GM13977 (cell line): ENCODE data around the gene MTA1.

Experiments
- DNase-seq: peaks from one replicate; pipeline ENCODE4 v3.0.0; 2012; ENCODE audit warnings: low spot score
- CTCF ChIP-seq: IDR thresholded peaks from 2 replicates; pipeline ENCODE4 v1.5.1; 2012; ENCODE audit warnings: mild to moderate bottlenecking, control low read depth; ENCODE audit not compliant: insufficient read depth; ENCODE audit errors: extremely low read depth, missing control alignments
- in situ Hi-C: fragments of 300-500 bp; cut with MboI; formaldehyde crosslinking; loops from one replicate; pipeline ENCODE4 v1.12.0; 2022; ENCODE audit warnings: low sequenced_read_pairs, low pct_unique_long_range_greater_than_20kb, mixed read lengths, inconsistent platforms; ENCODE audit not compliant: unreplicated experiment

Gene MTA1

DNA sequence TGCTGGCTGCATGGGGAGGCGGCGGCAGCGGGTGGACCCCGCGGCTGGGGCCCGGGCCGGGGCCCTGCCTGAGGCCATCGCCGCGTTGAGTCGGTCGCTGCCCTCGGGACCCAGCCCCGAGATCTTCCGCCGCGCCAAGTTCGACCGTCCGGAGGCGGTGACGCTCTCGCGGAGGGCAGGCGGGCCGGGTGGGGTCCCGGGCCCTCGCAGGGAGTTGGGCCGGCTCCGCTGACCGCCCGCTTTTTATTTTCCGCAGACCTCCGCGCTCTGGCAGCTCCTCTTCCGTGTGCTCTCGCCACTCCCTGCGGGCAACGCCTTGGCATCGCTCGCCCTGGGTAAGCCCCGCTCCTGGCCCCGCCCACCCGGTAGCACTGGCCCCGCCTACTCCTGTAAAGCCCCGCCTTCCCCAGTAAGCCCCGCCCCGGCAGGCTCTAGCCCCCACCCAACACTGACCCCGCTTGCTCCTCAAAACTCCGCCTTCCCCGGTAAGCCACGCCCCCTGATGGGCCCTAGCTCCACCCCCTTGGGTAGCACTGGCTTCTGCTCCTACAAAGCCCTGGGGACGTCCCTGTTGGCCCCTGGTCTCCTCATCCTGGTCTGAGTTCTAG is 71.8 kb downstream of the MTA1 start:
- peak; percentile 96 for DNase-seq
- in situ Hi-C loops = loop anchor here (10.0 kb wide), 1 partner anchor 117 kb away; no protein-coding TSS in a partner anchor
- TF ChIP-seq CTCF = no peak

DNA sequence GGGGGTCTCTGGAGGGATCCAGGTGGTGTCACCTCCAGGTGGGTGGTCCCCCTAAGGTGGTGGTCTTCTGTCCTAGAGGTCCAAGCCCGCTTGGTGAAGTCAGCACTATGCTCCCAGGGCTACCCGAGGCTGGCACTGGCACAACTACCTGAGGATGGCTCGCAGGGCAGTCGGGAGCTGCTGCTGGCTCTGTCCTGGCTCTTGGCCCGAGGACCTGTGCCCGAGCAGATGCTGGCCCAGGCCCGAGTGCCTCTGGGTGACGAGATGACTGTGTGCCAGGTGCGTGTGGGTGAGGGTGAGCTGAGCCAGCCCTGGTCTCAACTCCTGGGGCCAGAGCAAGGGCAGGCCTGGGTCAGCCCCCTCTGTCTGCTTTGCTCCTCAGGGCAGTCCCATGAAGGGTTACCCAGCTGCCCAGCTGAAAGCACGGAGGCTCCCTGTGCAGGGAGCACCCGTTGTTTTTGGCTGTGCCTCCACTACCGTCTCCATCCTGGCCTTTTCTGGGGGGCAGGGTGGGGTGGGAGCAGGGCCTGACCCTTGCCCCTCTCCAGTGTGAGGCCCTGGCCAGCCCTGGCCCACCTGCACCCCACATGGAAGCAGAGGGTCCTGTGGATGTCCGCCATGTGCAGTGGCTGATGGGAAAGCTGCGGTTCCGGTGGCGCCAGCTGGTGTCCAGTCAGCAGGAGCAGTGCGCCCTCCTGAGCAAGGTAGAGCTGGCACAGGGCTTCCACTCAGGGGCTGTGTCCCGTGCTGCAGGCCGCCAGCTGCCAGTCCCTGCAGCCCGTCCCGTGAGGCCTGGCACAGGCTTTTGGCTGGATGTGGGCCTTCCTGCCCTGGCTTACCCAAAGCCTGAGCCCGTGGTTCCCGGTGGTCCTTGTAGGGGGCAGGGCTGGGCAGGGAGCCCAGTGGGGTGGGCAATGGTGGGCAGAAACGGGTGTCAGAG is 72.7 kb downstream of the MTA1 start:
- in situ Hi-C loops = loop anchor here (10.0 kb wide), 1 partner anchor 118 kb away; no protein-coding TSS in a partner anchor
- no peak for DNase-seq
- no peak for TF ChIP-seq CTCF

DNA sequence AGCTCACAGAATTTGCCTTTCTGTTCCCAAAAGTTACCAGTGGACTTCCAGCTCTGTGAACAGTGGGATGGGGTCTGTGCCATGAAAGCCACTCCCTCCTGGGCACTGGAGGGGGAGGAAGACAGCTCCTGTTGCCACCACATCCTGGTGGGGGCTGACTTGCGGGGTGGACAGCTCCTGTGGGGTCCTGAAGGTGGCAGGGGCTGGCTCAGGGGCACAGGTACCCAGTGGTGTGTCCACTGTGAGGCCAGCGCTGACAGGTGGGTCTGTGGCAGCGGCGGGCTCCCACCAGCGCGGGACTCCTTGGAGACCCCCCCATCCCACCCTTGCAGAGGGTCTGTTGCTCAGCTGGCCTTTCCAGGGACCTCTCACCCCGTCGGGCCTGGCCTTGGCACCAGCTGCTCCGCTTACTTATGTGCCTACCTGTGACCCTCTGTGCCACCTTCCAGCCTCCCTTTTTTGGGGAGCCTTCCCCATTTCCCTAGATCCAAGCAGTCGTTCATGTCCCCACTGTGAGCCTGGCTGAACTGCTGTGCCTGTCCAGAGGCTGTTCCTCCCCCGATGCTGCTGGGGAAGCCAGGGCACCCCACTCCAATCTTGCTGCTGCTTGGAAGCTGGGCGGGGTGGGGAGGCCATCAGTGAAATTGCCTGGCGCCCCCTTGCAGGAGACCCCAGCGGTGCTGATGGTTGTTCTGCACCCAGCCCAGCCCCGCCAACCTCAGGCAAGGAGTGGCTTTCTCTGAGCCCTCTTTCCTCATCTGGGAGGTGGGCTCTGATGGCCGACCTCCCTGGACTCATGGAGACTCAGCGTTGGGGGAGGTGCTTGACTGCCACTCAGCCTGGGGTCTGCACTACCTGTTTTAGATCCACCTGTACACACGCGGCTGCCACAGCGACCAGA is 73.6 kb downstream of the MTA1 start:
- TF ChIP-seq CTCF = no peak
- DNase-seq = no peak
- in situ Hi-C loops = loop anchor here (10.0 kb wide), 1 partner anchor 118 kb away; no protein-coding TSS in a partner anchor

- DNase-seq = no peak
- no peak for TF ChIP-seq CTCF
- in situ Hi-C loops = loop anchor here (10.0 kb wide), 1 partner anchor 119 kb away; no protein-coding TSS in a partner anchor
Measured at GRCh38 chr14:105493921-105494605, 74.4 kb downstream of the MTA1 start.

- no peak for DNase-seq
- in situ Hi-C loops = loop anchor here (10.0 kb wide), 1 partner anchor 120 kb away; no protein-coding TSS in a partner anchor
- no peak for TF ChIP-seq CTCF
Measured at GRCh38 chr14:105494606-105494929, 74.9 kb downstream of the MTA1 start.
